Type B pancreatic cell (in vitro differentiated cells): ENCODE measurements around the gene ANKRD39. TPM values are rescaled to one million over a fixed set of nuclear protein-coding genes. Genes with fewer than 3 reads are reported as not detected.
"Not testable (repeated sequence)": the region's sequence is repeated elsewhere in the genome, so short reads cannot be mapped to it uniquely, and the experiment has no call there.

ENCODE experiments used
- DNase-seq: peaks from one replicate; pipeline ENCODE4 v3.0.0; 2021; ENCODE audit warnings: mixed read lengths; ENCODE audit not compliant: unreplicated experiment; ENCODE audit errors: extremely low spot score
- H3K27ac Mint-ChIP-seq: 2 replicates; pipeline ENCODE4 v1.8.0; 2021; ENCODE audit warnings: mild to moderate bottlenecking, mixed read lengths
- H3K27me3 Mint-ChIP-seq: 2 replicates; pipeline ENCODE4 v1.8.0; 2021; ENCODE audit warnings: mixed read lengths
- H3K36me3 Mint-ChIP-seq: 2 replicates; pipeline ENCODE4 v1.8.0; 2021; ENCODE audit warnings: mixed read lengths
- H3K4me1 Mint-ChIP-seq: one replicate; pipeline ENCODE4 v1.8.0; 2021; ENCODE audit warnings: mixed read lengths; ENCODE audit not compliant: unreplicated experiment
- H3K4me3 Mint-ChIP-seq: 2 replicates; pipeline ENCODE4 v1.8.0; 2021; ENCODE audit warnings: mild to moderate bottlenecking, mixed read lengths
- H3K9me3 Mint-ChIP-seq: 2 replicates; pipeline ENCODE4 v1.8.0; 2021; ENCODE audit warnings: mixed read lengths
- CTCF ChIP-seq: fragments of 200-600 bp; sonication (generic); conservative IDR thresholded peaks from 2 replicates; pipeline ENCODE4 v1.5.0; 2021; ENCODE audit warnings: antibody characterized with exemption, mild to moderate bottlenecking
- total RNA-seq: library from RNA; stranded (reverse); gene quantifications from 2 replicates; pipeline ENCODE4 v1.2.1, GENCODE V29; 2021; ENCODE audit warnings: low replicate concordance

The ANKRD39 gene
- total RNA-seq, 1 donor from 2014 or later = 16.6 TPM

GRCh38 chr2:96864343-96865091 lies 6.7 kb upstream of the ANKRD39 start:
- Mint-ChIP-seq H3K27ac (no peak overlapping the region), H3K4me1 (peaks cover 14% of the 10 kb centered on the region), H3K36me3 (peaks cover 16% of the 10 kb centered on the region), H3K4me3 (no peak overlapping the region), H3K27me3 (no peaks in the 10 kb centered on the region), H3K9me3 (no peaks in the 10 kb centered on the region)
- TF ChIP-seq CTCF = no peak
- DNase-seq = no peak

GRCh38 chr2:96863575-96864342 lies 5.9 kb upstream of the ANKRD39 start:
- Mint-ChIP-seq H3K27ac (peak overlapping the region; percentile 7), H3K9me3 (no peaks in the 10 kb centered on the region), H3K36me3 (peaks cover 16% of the 10 kb centered on the region), H3K27me3 (no peaks in the 10 kb centered on the region), H3K4me1 (peaks cover 21% of the 10 kb centered on the region), H3K4me3 (no peak overlapping the region)
- DNase-seq = no peak
- TF ChIP-seq CTCF = no peak

- not testable (repeated sequence) for DNase-seq, H3K4me3 Mint-ChIP-seq, H3K9me3 Mint-ChIP-seq, H3K27me3 Mint-ChIP-seq
- peaks cover 16% of the 10 kb centered on the region for H3K36me3 Mint-ChIP-seq
- H3K27ac Mint-ChIP-seq = peak overlapping the region; percentile 7
- H3K4me1 Mint-ChIP-seq = peaks cover 22% of the 10 kb centered on the region
Measured at GRCh38 chr2:96863056-96863455, 5.2 kb upstream of the ANKRD39 start.

- no peak for DNase-seq
- Mint-ChIP-seq H3K27ac (no peak overlapping the region), H3K4me3 (no peak overlapping the region), H3K9me3 (no peaks in the 10 kb centered on the region), H3K27me3 (no peaks in the 10 kb centered on the region), H3K4me1 (peaks cover 23% of the 10 kb centered on the region), H3K36me3 (peaks cover 16% of the 10 kb centered on the region)
- TF ChIP-seq CTCF = no peak
Measured at GRCh38 chr2:96861074-96861473, 3.3 kb upstream of the ANKRD39 start.

GRCh38 chr2:96860065-96861029 lies 2.5 kb upstream of the ANKRD39 start:
- peaks cover 23% of the 10 kb centered on the region for H3K4me1 Mint-ChIP-seq
- peaks cover 13% of the 10 kb centered on the region for H3K36me3 Mint-ChIP-seq
- no peak for TF ChIP-seq CTCF
- no peaks in the 10 kb centered on the region for H3K27me3 Mint-ChIP-seq
- H3K9me3 Mint-ChIP-seq = no peaks in the 10 kb centered on the region
- H3K27ac Mint-ChIP-seq = peak overlapping the region; percentile 68
- DNase-seq = no peak
- peak overlapping the region; percentile 73 for H3K4me3 Mint-ChIP-seq
